Epithelial cell of prostate (primary cell): Measurements from ENCODE around the gene PAK2.
"Not testable (repeated sequence)": the region's sequence is repeated elsewhere in the genome, so short reads cannot be mapped to it uniquely, and the experiment has no call there.

Experiments
- DNase-seq: peaks from one replicate; pipeline ENCODE4 v3.0.0-alpha.2; 2011; ENCODE audit warnings: low read depth, low spot score
- H3K27ac ChIP-seq: fragments of 450-650 bp; 2 replicates; pipeline ENCODE4 v1.5.1; 2017; ENCODE audit warnings: mild to moderate bottlenecking

Gene PAK2

GRCh38 chr3:196739671-196740480 is at the start of gene PAK2:
TSS of gene PAK2 (plus strand) at chr3:196739857. CDS start at chr3:196782647, 42,790 bp downstream.
- DNase-seq = no peak
- H3K27ac ChIP-seq = peak within 1 kb of the TSS; percentile 87

DNA sequence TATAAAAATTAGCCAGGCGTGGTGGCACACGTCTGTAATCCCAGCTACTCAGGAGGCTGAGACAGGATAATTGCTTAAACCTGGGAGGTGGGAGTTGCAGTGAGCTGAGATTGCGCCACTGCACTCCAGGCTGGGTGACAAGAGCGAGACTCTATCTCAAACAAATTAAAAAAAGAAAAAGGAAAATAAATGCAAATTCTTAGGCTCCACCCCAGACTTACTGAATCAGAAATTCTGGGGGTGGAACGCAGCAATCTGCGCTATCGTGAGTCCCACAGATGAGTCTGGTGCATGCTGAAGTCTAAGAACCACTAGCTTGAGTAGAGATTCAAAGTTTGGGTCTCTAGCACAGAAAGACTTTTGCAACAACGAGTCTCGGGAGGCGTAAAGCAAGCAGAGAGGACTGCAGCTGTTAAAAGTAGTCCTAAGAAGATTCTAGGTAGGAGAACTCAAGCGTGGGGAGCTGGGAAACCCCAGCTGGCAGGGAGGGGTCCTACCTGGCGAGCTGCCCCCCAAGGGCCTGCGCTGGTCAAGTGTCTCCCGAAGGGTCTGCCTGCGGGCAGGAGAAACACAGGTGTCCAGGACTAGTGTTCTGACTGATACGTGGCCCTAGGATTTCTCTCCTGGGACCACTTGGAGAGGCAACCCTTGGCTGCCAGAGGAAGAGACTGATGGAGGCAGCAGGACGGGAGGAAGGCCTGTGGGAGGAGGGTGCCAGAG is 49.6 kb upstream of the PAK2 start:
- H3K27ac ChIP-seq = no peak overlapping the region
- DNase-seq = no peak

DNA sequence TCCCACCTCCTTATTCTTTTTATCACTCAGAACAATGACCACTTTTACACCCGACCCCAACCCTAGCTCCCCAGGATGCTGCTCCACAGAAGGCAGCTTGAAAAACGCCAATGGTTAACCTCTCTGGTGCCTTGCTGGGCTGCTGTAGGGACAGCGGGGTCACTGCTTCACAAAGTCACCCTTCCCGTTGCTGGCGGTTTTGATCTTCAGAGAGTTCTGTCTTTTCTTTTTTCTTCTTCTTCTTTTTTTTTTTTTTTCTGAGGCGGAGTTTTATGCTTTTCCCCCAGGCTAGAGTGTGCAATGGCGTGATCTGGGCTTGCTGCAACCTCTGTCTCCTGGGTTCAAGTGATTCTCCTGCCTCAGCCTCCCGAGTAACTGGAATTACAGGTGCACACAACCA is 48.3 kb upstream of the PAK2 start:
- no peak overlapping the region for H3K27ac ChIP-seq
- no peak for DNase-seq

GRCh38 chr3:196694202-196694638 is 45.4 kb upstream of the PAK2 start:
- DNase-seq = no peak

DNA sequence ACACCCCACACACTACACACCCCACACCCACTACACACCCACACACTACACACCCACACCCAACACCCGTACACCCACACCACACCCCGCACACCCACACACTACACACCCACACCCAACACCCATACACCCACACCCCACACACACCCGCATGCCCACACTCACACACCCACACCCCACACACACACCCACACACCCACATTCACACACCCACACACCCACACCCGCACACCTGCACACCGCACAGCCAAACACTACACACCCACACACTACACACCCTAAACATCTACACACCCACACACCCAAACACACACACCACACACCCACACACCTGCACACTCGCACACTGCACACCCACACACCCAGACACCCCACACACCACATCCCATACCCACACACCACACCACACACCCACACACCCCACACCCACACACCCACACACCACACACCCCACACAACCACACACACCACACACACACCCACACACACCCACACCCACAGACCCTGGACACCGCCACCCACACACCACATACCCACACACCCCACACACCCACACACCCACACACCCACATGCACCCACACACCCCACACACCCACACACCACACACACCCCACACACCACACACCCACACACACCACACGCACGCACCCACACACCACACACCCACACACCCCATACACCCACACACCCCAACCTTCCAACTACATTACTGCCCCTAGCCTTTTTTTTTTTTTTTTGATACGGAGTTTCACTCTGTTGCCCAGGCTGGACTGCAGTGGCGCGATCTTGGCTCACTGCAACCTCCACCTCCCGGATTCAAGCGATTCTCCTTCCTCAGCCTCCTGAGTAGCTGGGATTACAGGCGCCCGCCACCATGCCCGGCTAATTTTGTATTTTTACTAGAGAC is 44.5 kb upstream of the PAK2 start:
- DNase-seq = no peak
- H3K27ac ChIP-seq = no peak overlapping the region

More at GRCh38 chr3:196694202-196694638, 45.4 kb upstream of the PAK2 start:
- H3K27ac ChIP-seq = no peak overlapping the region

DNA sequence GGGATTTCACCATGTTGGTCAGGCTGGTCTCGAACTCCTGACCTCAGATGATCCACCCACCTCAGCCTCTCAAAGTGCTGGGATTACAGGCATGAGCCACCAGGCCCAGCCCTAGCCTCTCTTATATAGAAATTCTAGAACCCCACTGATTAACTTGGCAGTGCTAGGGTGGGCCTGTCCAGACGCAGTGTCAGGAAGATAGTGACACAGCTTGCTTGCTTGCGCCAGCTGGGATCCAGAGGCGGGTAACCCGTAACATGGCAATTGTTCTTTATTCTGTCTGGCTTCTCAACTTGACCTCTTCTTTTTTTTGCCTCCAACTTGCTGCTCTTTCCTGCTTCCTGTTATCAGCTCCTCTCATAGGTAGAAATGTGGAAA is 43.8 kb upstream of the PAK2 start:
- DNase-seq = no peak
- H3K27ac ChIP-seq = no peak overlapping the region

DNA sequence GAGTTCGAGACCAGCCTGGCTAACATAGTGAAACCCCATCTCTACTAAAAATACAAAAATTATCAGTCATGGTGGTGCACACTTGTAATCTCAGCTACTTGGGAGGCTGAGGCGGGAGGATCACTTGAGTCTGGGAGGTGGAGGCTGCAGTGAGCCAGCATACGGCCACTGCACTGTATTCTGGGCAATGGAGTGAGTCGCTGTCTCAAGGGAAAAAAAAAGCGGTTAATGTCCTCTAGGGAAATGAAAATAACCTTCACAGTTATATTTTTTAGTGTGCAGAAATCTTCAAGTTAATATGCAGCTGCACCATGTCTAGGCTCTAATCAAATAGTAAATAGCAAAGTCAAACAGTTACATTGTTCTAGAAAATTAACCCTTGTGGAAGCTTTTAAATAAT is 42.4 kb upstream of the PAK2 start:
- DNase-seq = no peak
- H3K27ac ChIP-seq = no peak overlapping the region

DNA sequence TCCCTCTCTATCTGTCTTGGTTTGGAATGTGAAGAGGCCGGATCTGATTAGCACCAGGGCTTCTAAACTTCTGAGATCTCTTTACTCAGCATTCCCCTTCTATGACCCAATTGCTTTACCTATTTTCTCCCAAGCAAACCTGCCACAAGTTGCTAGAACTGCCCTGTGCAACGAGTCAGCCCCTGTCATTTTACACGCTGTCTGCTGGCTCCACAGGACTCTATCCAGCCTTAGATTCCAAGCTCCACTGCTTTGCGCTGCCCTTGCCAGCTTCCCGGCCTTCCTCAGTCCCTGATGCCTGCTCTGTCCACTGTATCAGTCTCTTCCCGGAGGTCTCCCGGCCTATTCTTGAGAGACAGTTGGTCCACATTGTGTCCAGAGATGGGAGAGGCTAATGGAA is 39.9 kb upstream of the PAK2 start:
- DNase-seq = no peak
- no peak overlapping the region for H3K27ac ChIP-seq

GRCh38 chr3:196700801-196701200 is 38.9 kb upstream of the PAK2 start:
- no peak for DNase-seq
- H3K27ac ChIP-seq = no peak overlapping the region

DNA sequence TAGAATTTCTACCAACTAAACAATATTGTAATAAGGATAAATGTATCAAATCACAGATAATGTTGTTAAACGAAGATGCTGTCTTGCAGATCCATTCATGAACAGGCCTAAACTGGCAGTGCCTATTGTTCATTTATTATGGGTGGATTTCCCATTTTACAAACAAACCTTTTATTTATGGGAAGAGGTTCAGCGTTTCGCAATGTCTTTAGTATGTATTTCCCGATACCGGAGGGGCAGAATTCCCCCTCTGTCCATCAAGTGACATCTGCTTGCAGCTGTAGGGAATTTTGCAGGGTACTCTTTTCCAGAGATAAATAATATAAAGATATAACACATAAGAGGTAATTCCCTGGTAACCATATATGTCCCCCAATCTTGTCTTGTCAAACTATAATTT is 33.3 kb upstream of the PAK2 start:
- H3K27ac ChIP-seq = no peak overlapping the region
- no peak for DNase-seq

- H3K27ac ChIP-seq = no peak overlapping the region
- DNase-seq = no peak
These were observed 32.9 kb upstream of the PAK2 start for GRCh38 chr3:196706731-196707130.

DNA sequence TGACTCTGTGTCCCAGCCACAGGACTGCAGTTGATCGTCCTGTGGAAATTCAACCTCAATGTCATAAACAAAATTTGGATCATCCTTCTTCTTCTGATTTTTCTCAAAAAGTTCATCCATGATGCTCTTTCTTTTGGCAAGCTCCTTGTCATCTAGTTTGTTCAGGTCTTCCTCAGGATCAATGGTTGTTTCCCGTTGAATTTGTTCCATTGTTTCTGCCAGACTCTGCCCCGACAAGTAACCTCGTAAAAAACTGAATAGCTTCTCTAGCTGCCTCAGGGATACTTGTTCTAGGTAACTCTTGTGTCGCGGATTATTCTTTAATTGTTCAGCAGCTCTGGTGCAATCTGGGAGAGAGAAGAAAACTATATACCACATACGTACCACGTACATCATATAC is 32.1 kb upstream of the PAK2 start:
- no peak for DNase-seq
- peak overlapping the region; percentile 43 for H3K27ac ChIP-seq

DNA sequence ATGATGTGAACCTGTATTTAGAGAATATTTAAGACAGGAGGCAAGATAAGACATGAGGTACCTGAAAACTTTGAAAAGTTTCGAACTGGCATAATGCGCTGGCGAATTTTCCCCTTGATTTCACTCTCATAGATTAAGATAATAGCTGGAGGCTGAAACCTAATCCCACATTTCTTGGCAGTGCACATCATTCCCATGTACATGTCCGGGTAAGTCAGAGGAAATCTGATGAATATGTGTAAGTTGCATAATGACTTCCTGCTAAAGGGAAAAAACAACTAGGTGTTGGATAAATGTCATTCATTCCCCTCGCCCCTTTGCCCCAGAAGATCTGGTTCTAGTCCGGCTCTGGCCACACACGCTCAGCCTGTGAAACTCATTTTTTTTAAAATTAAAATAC is 31.2 kb upstream of the PAK2 start:
- DNase-seq = no peak
- peak overlapping the region; percentile 43 for H3K27ac ChIP-seq

GRCh38 chr3:196711838-196712513 is 27.7 kb upstream of the PAK2 start, which contains the start of the genes CEP19 and PIGX:
TSS of gene CEP19 (minus strand) at chr3:196712250. CDS start at chr3:196708657, 3,593 bp downstream.
TSS of gene PIGX (plus strand) at chr3:196712377.
- peak within 1 kb of the TSS; percentile 69 for H3K27ac ChIP-seq
- no peak for DNase-seq

- no peak for DNase-seq
- peak overlapping the region; percentile 69 for H3K27ac ChIP-seq
These were observed 26.9 kb upstream of the PAK2 start for GRCh38 chr3:196712514-196713413.

DNA sequence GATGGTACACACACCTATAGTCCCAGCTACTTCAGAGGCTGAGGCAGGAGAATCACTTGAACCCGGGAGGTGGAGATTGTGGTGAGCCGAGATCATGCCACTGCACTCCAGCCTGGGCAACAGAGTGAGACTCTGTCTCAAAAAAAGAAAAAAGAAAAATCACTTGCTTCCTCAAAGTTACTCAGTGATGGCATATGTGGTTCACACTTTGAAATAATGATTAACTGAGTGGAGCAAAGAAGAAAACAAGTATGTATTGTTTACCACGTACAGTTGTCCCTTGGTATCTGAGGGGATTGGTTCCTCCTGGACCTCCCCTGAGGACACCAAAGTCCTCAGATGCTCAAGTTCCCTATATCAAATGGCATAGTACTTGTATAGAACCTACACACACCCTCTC is 22.5 kb upstream of the PAK2 start:
- DNase-seq, H3K27ac ChIP-seq: not testable (repeated sequence)

- no peak for DNase-seq
These were observed 18.6 kb upstream of the PAK2 start for GRCh38 chr3:196721097-196721496.

DNA sequence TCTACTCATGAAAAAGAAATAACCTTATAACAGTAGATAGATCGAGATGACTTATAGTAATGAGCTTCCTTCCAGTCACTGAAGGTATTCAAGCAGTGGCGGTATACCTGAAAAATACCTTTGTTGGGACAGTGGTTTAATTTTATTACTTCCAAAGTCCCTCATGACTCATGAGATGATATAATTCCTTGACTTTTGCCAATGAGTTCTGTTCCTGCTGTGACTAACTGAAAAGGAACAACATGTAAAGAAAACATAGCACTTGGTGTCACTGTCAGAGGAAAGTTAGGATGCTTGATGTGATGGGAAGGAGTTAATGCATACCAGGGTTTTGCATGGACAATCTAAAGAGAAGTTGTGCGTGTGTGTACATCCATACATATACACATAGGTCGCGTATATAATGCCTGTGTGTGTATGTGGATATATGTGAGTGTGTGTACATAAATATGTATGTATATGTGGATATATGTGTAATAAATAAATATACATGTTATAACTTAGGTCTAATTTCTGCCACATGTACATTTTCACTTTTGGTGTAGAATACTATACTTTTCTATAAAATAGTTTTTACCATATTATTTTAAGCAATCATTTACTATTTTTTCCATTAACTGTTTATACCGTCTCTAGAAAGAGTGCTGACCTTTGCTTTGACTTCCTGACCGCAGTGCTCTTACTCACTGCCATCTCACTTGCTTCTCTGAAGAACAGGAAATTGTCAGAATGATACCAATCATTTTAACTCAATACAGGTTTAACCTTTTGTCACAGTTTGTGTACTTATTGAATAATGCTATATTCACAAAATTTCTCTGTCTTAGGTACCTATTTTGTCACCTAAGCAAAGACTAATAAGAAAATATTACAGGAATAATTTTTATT is 12.6 kb upstream of the PAK2 start:
- peak overlapping the region; percentile 16 for H3K27ac ChIP-seq
- no peak for DNase-seq

More at GRCh38 chr3:196721097-196721496, 18.6 kb upstream of the PAK2 start:
- no peak overlapping the region for H3K27ac ChIP-seq
